GM12874 (cell line): ENCODE measurements around the gene MACROD2.

Source experiments
- CTCF ChIP-seq: IDR thresholded peaks from 2 replicates; pipeline ENCODE4 v1.5.1; 2011; ENCODE audit warnings: low read depth, mild to moderate bottlenecking, control low read depth, low read length, moderate library complexity; ENCODE audit not compliant: insufficient read depth

Gene MACROD2

GRCh38 chr20:15267935-15268334 is 1272.6 kb downstream of the MACROD2 start:
- no peak for TF ChIP-seq CTCF

- TF ChIP-seq CTCF: no peak
These were observed 1282.7 kb downstream of the MACROD2 start for GRCh38 chr20:15278041-15278440.

- no peak for TF ChIP-seq CTCF
These were observed 1292.0 kb downstream of the MACROD2 start for GRCh38 chr20:15287329-15287728.

- TF ChIP-seq CTCF: no peak
These were observed 1292.8 kb downstream of the MACROD2 start for GRCh38 chr20:15288106-15288505.

GRCh38 chr20:15289337-15289736 is 1294.0 kb downstream of the MACROD2 start:
- TF ChIP-seq CTCF: no peak

- TF ChIP-seq CTCF: no peak
These were observed 1297.1 kb downstream of the MACROD2 start for GRCh38 chr20:15292405-15292804.

- TF ChIP-seq CTCF: no peak
These were observed 1301.1 kb downstream of the MACROD2 start for GRCh38 chr20:15296422-15296821.
